Measurements from ENCODE around the gene SUSD5. TPM values are rescaled to one million over a fixed set of nuclear protein-coding genes. Genes with fewer than 3 reads are reported as not detected.
"Not testable (repeated sequence)": the region's sequence is repeated elsewhere in the genome, so short reads cannot be mapped to it uniquely, and the experiment has no call there.

Gene SUSD5
- total and polyA plus RNA-seq, 2 experiments from 2014 or later = 1.4 to 3.6 TPM

GRCh38 chr3:33139006-33139623, 79.5 kb downstream of the SUSD5 start:
- not testable (repeated sequence) for H3K4me3 ChIP-seq; H3F3A ChIP-seq (replicated peaks; ENCODE audit: low read depth); H3K4me2 ChIP-seq; H3K27ac Mint-ChIP-seq; H3K27me3 Mint-ChIP-seq (ENCODE audit: insufficient read depth, low read depth, poor library complexity); H3K4me1 ChIP-seq (ENCODE audit: insufficient read depth); H3K9me2 ChIP-seq (ENCODE audit: insufficient read depth); H3K27me3 ChIP-seq (ENCODE audit: insufficient read depth); H3K4me1 Mint-ChIP-seq; DNase-seq (ENCODE audit: low spot score); H2AFZ ChIP-seq; H3K27ac ChIP-seq (ENCODE audit: low read depth); H3K9me3 Mint-ChIP-seq; ATAC-seq; H4K20me1 ChIP-seq (replicated peaks; ENCODE audit: insufficient read depth); H3K4me3 Mint-ChIP-seq; H3K79me2 ChIP-seq (replicated peaks; ENCODE audit: insufficient read depth)
- H3K36me3 ChIP-seq (ENCODE audit: insufficient read depth) = peaks cover 10% of the 10 kb centered on the region; the same call in 1 of the 2 replicates
- H3K36me3 Mint-ChIP-seq (ENCODE audit: low read depth) = peaks cover 36% of the 10 kb centered on the region

- H3K27ac Mint-ChIP-seq = no peak overlapping the region
- peaks cover 3% of the 10 kb centered on the region for H3K27me3 Mint-ChIP-seq (ENCODE audit: insufficient read depth, low read depth, poor library complexity)
- Histone ChIP-seq H3K9me2 (ENCODE audit: insufficient read depth) (no peaks in the 10 kb centered on the region), H2AFZ (no peak overlapping the region), H4K20me1 (replicated peaks; ENCODE audit: insufficient read depth) (no peaks in the 10 kb centered on the region; the same call in 1 of the 2 replicates), H3K4me2 (no peak overlapping the region), H3K4me1 (ENCODE audit: insufficient read depth) (no peaks in the 10 kb centered on the region), H3K36me3 (ENCODE audit: insufficient read depth) (peaks cover 21% of the 10 kb centered on the region), H3F3A (replicated peaks; ENCODE audit: low read depth) (no peaks in the 10 kb centered on the region), H3K27ac (ENCODE audit: low read depth) (no peak overlapping the region), H3K4me3 (no peak overlapping the region), H3K79me2 (replicated peaks; ENCODE audit: insufficient read depth) (no peaks in the 10 kb centered on the region), H3K27me3 (ENCODE audit: insufficient read depth) (no peaks in the 10 kb centered on the region)
- H3K4me1 Mint-ChIP-seq = no peaks in the 10 kb centered on the region
- no peaks in the 10 kb centered on the region for H3K9me3 Mint-ChIP-seq
- peaks cover 40% of the 10 kb centered on the region for H3K36me3 Mint-ChIP-seq (ENCODE audit: low read depth)
- no peak for ATAC-seq
- no peak overlapping the region for H3K4me3 Mint-ChIP-seq
- DNase-seq (ENCODE audit: low spot score) = no peak
- TF ChIP-seq EZH2 (IDR thresholded peaks at IDR 0.05; ENCODE audit: low read depth, unreplicated experiment) (no peak), NANOG (IDR thresholded peaks at IDR 0.05; ENCODE audit: borderline replicate concordance) (no peak), CTCF (conservative IDR thresholded peaks at IDR 0.05; ENCODE audit: low read depth in 2 of 2) (no peak), STAT1 (IDR thresholded peaks at IDR 0.05; ENCODE audit: unreplicated experiment) (no peak), CREB1 (CRISPR knock-in tag; IDR thresholded peaks at IDR 0.05; ENCODE audit: low read depth) (no peak), JUNB (IDR thresholded peaks at IDR 0.05; ENCODE audit: unreplicated experiment) (no peak), ZNF114 (CRISPR knock-in tag; IDR thresholded peaks at IDR 0.05) (no peak), POLR2AphosphoS5 (IDR thresholded peaks at IDR 0.05; ENCODE audit: low read depth) (no peak), REST (IDR thresholded peaks at IDR 0.05; ENCODE audit: unreplicated experiment) (no peak), ZNF331 (CRISPR knock-in tag; IDR thresholded peaks at IDR 0.05; ENCODE audit: low read depth) (no peak), EZH2phosphoT487 (IDR thresholded peaks at IDR 0.05; ENCODE audit: unreplicated experiment) (no peak)
- TF ChIP-seq, protein P1, sequence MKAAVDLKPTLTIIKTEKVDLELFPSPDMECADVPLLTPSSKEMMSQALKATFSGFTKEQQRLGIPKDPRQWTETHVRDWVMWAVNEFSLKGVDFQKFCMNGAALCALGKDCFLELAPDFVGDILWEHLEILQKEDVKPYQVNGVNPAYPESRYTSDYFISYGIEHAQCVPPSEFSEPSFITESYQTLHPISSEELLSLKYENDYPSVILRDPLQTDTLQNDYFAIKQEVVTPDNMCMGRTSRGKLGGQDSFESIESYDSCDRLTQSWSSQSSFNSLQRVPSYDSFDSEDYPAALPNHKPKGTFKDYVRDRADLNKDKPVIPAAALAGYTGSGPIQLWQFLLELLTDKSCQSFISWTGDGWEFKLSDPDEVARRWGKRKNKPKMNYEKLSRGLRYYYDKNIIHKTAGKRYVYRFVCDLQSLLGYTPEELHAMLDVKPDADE (IDR thresholded peaks at IDR 0.05) = no peak
Measured at GRCh38 chr3:33137691-33138090, 80.9 kb downstream of the SUSD5 start.

Measured in GM23338 (cell line).